ENCODE results near the gene NGF. TPM values are rescaled to one million over a fixed set of nuclear protein-coding genes. Genes with fewer than 3 reads are reported as not detected.

Gene NGF
- total RNA-seq, 4 donors from 2014 or later = 2.9 to 7.5 (median 3.8) TPM

DNA sequence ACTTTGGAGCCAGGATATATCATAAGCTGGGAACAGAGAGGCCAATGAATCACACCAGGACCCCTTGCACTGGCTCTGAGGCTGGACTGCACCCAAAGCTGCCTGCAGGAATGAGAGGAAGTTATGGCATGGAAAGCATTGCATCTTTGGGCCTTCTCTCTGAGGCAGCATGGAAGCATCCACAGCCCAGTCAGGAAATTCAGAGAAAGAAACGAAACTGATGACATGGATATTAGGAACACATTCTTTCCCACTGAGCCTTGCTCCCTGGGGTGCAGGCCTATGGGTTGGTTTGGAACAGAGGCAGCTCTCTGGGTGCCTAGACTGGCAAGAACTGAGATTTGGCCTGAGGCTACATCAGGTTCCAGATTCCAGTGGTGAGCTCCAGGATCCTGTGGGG lies 98.6 kb downstream of the NGF start:
- Histone ChIP-seq H3K4me3 (no peak overlapping the region), H3K36me3 (no peaks in the 10 kb centered on the region), H3K27ac (replicated peaks in 1 of 4) (no peak overlapping the region), H3K4me1 (no peaks in the 10 kb centered on the region), H3K27me3 (no peaks in the 10 kb centered on the region), H3K9me3 (peaks cover 0 to 8% (median 2%) of the 10 kb centered on the region in 4 donors)
- TF ChIP-seq POLR2AphosphoS5 (IDR thresholded peaks at IDR 0.05) = no peak
- TF ChIP-seq, protein P1, sequence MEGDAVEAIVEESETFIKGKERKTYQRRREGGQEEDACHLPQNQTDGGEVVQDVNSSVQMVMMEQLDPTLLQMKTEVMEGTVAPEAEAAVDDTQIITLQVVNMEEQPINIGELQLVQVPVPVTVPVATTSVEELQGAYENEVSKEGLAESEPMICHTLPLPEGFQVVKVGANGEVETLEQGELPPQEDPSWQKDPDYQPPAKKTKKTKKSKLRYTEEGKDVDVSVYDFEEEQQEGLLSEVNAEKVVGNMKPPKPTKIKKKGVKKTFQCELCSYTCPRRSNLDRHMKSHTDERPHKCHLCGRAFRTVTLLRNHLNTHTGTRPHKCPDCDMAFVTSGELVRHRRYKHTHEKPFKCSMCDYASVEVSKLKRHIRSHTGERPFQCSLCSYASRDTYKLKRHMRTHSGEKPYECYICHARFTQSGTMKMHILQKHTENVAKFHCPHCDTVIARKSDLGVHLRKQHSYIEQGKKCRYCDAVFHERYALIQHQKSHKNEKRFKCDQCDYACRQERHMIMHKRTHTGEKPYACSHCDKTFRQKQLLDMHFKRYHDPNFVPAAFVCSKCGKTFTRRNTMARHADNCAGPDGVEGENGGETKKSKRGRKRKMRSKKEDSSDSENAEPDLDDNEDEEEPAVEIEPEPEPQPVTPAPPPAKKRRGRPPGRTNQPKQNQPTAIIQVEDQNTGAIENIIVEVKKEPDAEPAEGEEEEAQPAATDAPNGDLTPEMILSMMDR (IDR thresholded peaks at IDR 0.05) = no peak
- no peak for TF ChIP-seq EP300 (IDR thresholded peaks at IDR 0.05)
- TF ChIP-seq POLR2A (IDR thresholded peaks at IDR 0.05; ENCODE audit: low read depth) = no peak
- intact Hi-C loops (cut with DNase I) = no loop called here
- WGBS = 67% methylated on average over 1 of the region's 1 CpG
- no peak for DNase-seq (ENCODE audit: extremely low spot score)

DNA sequence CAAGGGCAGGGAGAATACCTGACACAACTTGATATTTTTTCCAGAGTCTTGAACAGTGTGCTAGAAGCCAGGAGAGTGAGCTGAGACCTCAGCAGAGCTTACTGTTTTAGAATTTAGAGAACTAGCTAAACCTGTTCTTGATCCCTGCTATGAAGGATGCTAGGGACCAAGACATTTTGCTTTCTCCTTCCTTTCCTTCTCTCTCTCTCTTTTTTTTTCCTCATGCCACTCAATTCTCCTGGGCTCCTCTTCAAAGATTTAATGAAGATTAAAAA lies 99.0 kb downstream of the NGF start:
- no peak overlapping the region for H3K4me3 ChIP-seq
- DNase-seq (ENCODE audit: extremely low spot score) = no peak
- no peaks in the 10 kb centered on the region for H3K27me3 ChIP-seq
- peaks cover 0 to 5% (median under 1%) of the 10 kb centered on the region in 4 donors for H3K9me3 ChIP-seq
- intact Hi-C loops (cut with DNase I) = no loop called here
- H3K4me1 ChIP-seq = no peaks in the 10 kb centered on the region
- H3K36me3 ChIP-seq = no peaks in the 10 kb centered on the region
- H3K27ac ChIP-seq (replicated peaks in 1 of 4) = no peak overlapping the region
- no peak for TF ChIP-seq POLR2AphosphoS5 (IDR thresholded peaks at IDR 0.05)

DNA sequence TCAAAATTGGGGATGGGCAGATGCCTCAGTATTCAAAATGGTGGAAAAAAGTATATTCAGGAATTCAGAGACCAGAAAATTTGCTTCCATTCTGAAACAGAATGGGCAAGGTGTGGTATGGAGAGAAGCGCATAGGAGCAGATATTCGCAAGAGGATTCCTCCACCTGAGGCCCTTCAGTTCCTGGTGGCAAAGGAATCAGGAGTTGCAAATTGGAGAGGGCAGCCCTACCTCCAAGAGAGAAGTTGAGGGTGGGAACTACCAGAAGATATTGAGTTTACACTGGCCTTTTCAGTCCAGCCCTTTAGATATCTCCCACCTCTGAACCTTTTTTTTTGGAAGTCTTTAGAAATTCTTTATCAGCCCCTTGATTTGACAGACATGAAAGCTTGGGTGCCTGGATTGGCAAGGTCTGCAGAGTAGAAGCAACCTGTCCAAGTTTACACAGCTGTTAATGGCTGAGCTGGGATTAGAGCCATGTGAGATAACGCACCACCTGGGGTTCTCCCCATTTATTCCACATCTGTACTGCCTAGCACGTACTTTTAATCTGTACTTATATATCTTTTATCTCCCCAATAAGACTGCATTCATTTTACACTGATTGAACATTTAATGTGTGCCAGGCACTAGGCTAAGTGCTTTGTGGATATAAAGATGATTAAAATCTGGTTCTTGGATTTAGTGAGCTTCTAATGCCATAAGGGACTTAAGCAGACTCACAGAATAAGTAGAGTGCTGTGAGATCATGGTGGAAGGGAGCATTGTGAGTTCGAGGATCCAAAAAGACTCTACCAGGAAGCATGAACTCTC lies 99.5 kb downstream of the NGF start:
- no peak overlapping the region for H3K27ac ChIP-seq (replicated peaks in 1 of 4)
- no peaks in the 10 kb centered on the region for H3K9me3 ChIP-seq
- DNase-seq (ENCODE audit: extremely low spot score) = no peak
- TF ChIP-seq, protein P1 (IDR thresholded peaks at IDR 0.05) = no peak
- TF ChIP-seq EP300 (IDR thresholded peaks at IDR 0.05) = no peak
- no peak for TF ChIP-seq POLR2A (IDR thresholded peaks at IDR 0.05; ENCODE audit: low read depth)
- TF ChIP-seq POLR2AphosphoS5 (IDR thresholded peaks at IDR 0.05) = no peak
- H3K4me3 ChIP-seq = no peak overlapping the region
- intact Hi-C loops (cut with DNase I) = no loop called here
- H3K36me3 ChIP-seq = no peaks in the 10 kb centered on the region
- WGBS = 91% methylated on average over 5 of the region's 5 CpGs
- H3K27me3 ChIP-seq = no peaks in the 10 kb centered on the region
- no peaks in the 10 kb centered on the region for H3K4me1 ChIP-seq

DNA sequence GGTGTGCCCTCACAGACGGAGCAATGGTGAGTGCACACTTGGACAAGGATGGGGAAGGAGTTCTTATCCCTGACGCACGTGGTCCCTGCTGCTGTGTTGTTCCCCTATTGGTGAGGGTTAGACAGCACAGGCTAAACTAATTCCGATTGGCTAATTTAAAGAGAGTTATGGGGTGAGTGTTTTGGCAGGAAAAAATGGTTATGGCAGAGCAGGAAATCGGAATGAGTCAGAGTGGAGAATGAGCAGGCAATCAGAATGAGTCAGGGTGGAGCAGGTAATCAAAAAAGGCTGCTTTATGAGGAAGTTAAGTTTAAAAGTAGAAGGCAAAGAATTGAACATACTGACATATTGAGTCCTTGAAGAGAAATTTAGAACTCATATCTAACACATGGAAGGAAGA lies 100.5 kb downstream of the NGF start:
- H3K4me1 ChIP-seq = no peaks in the 10 kb centered on the region
- no peaks in the 10 kb centered on the region for H3K27me3 ChIP-seq
- no peaks in the 10 kb centered on the region for H3K9me3 ChIP-seq
- TF ChIP-seq EP300 (IDR thresholded peaks at IDR 0.05) (no peak), POLR2A (IDR thresholded peaks at IDR 0.05; ENCODE audit: low read depth) (no peak), POLR2AphosphoS5 (IDR thresholded peaks at IDR 0.05) (no peak)
- TF ChIP-seq, protein P1 (IDR thresholded peaks at IDR 0.05) = no peak
- no peak overlapping the region for H3K4me3 ChIP-seq
- DNase-seq (ENCODE audit: extremely low spot score) = no peak
- intact Hi-C loops (cut with DNase I) = no loop called here
- no peak overlapping the region for H3K27ac ChIP-seq (replicated peaks in 1 of 4)
- WGBS = 94% methylated on average over 5 of the region's 5 CpGs
- no peaks in the 10 kb centered on the region for H3K36me3 ChIP-seq

DNA sequence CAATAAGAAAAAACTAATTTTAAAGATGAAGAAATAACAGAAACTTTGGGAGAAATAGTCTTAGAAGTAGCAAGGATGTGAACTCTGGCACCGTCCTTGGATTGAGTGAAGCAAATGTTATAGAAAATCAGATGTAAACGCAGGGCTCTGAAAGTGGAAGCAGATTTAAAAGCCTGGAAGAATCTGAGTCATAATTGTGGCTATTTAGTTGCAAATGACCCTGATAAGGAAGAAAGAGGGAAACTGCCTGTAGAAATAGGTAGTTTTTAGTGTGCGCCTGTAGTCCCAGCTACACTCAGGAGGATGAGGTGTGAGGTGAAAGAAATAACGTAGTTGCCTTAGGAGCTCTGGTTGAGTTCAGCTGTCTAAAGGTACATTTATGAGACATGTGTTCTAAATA lies 101.0 kb downstream of the NGF start:
- intact Hi-C loops (cut with DNase I) = no loop called here
- TF ChIP-seq, protein P1 (IDR thresholded peaks at IDR 0.05) = no peak
- TF ChIP-seq EP300 (IDR thresholded peaks at IDR 0.05) = no peak
- no peak for TF ChIP-seq POLR2A (IDR thresholded peaks at IDR 0.05; ENCODE audit: low read depth)
- no peak for TF ChIP-seq POLR2AphosphoS5 (IDR thresholded peaks at IDR 0.05)

More for the DNA sequence above, 101.0 kb downstream of the NGF start:
- WGBS = 93% methylated on average over 4 of the region's 4 CpGs
- Histone ChIP-seq H3K27me3 (no peaks in the 10 kb centered on the region), H3K4me3 (no peak overlapping the region), H3K9me3 (no peaks in the 10 kb centered on the region), H3K36me3 (no peaks in the 10 kb centered on the region), H3K27ac (replicated peaks in 1 of 4) (no peak overlapping the region), H3K4me1 (no peaks in the 10 kb centered on the region)
- no peak for DNase-seq (ENCODE audit: extremely low spot score)

Other genes starting within 250 kb of the NGF start
- 10 to 100 TPM; 35.8 to 70.2 (median 66.7) TPM for gene TSPAN2, start 248.7 kb downstream of the NGF start, total RNA-seq